Activated naive CD4-positive, alpha-beta T cell treated with anti-CD3 and anti-CD28 coated beads for 36 hours (primary cell): ENCODE measurements around the gene PSAP. TPM values are rescaled to one million over a fixed set of nuclear protein-coding genes. Genes with fewer than 3 reads are reported as not detected.

Experiments
- CTCF ChIA-PET: fragments of 350-600 bp; sonication (Branson Sonifier 250); formaldehyde crosslinking; loops from one replicate; lab custom pipeline; 2021; ENCODE audit warnings: antibody characterized with exemption; lab: Charles Lee
- DNase-seq: peaks from one replicate; pipeline ENCODE4 v3.0.0-alpha.2; 2020
- H3K27ac Mint-ChIP-seq: one replicate; pipeline ENCODE4 v1.8.0; 2021; ENCODE audit warnings: mild to moderate bottlenecking, mixed read lengths
- H3K27me3 Mint-ChIP-seq: one replicate; pipeline ENCODE4 v1.8.0; 2021; ENCODE audit warnings: low read depth, mixed read lengths
- H3K36me3 Mint-ChIP-seq: one replicate; pipeline ENCODE4 v1.8.0; 2021; ENCODE audit warnings: low read depth, mixed read lengths
- H3K4me1 Mint-ChIP-seq: one replicate; pipeline ENCODE4 v1.8.0; 2021; ENCODE audit warnings: low read depth, mixed read lengths
- H3K4me3 Mint-ChIP-seq: one replicate; pipeline ENCODE4 v1.8.0; 2021; ENCODE audit warnings: mild to moderate bottlenecking, moderate library complexity, mixed read lengths
- H3K9me3 Mint-ChIP-seq: one replicate; pipeline ENCODE4 v1.8.0; 2021; ENCODE audit warnings: mixed read lengths
- intact Hi-C: fragments of 100-400 bp; cut with micrococcal nuclease; formaldehyde crosslinking; loops from one replicate; pipeline ENCODE4 v1.15.1; 2023
- microRNA-seq: library from miRNA; unstranded; fragments of <30 nt; microRNA quantifications from one replicate; pipeline ENCODE4 v1.2.0, GENCODE V29; 2022; ENCODE audit warnings: borderline microRNAs expressed, borderline replicate concordance
- total RNA-seq, 2 experiments: library from RNA; stranded (reverse); gene quantifications; one replicate each; pipeline ENCODE4 v1.2.3, GENCODE V29; 2021

The PSAP gene
- total RNA-seq, 2 experiments from 2014 or later = 129 to 133 TPM

DNA sequence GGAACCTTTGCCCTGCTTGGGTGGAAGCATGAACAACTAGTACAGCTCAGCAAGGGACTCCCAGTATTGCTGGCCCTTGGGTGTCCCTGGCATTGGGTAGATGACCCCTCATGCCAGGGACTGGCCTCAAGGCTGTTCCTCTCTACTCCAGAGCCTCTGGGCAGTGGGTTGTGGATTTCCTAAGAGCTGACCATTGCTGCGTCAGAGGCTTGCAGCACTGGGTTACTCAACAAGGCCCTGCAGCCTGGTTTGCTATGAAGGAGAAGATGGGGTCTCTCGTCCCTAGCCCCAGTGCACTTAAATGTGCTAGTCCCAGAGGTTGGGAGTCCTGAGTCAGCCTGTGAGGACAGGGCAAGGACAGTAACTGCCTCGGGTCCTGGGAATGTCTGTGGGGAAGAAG is 80.3 kb downstream of the PSAP start:
- no peak for DNase-seq
- H3K4me3 Mint-ChIP-seq = peak overlapping the region; percentile 88
- intact Hi-C loops = loop anchor here (5.0 kb wide), 1 partner anchor 562 kb away; no protein-coding TSS in a partner anchor
- peaks cover 35% of the 10 kb centered on the region for H3K36me3 Mint-ChIP-seq
- H3K4me1 Mint-ChIP-seq = peaks cover 76% of the 10 kb centered on the region
- CTCF ChIA-PET = interaction anchor here (2.1 to 5.2 kb wide), 4 partner anchors 14 to 63 kb away, joined by 7 to 36 read pairs (median 29); no protein-coding TSS in a partner anchor
- no peaks in the 10 kb centered on the region for H3K27me3 Mint-ChIP-seq
- no peaks in the 10 kb centered on the region for H3K9me3 Mint-ChIP-seq
- peak overlapping the region; percentile 98 for H3K27ac Mint-ChIP-seq

DNA sequence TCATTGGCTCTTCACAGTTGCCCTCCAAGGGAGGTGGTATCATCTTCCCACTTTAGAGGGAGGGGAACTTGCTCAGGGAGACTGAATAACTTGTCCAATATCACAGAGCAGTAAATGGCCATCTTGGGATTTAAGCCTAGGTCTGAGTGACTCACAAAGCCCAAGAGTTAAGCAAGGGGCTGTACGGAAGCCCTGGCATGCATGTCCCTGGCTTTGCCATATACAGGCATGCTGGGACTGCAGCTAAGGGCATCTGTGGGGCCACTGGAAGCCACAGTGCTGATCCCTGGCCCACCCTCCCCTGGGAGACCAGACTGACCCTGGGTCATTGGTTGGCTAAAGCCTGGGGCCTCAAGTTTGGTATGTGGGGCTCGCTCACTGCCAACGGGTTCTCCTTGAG is 80.8 kb downstream of the PSAP start:
- H3K9me3 Mint-ChIP-seq = no peaks in the 10 kb centered on the region
- no peak for DNase-seq
- CTCF ChIA-PET = interaction anchor here (1.8 to 5.3 kb wide), 5 partner anchors 14 to 73 kb away, joined by 6 to 47 read pairs (median 25); no protein-coding TSS in a partner anchor
- H3K4me1 Mint-ChIP-seq = peaks cover 76% of the 10 kb centered on the region
- peaks cover 37% of the 10 kb centered on the region for H3K36me3 Mint-ChIP-seq
- peak overlapping the region; percentile 98 for H3K27ac Mint-ChIP-seq
- intact Hi-C loops = loop anchor here (5.0 kb wide), 1 partner anchor 562 kb away; no protein-coding TSS in a partner anchor
- peak overlapping the region; percentile 88 for H3K4me3 Mint-ChIP-seq
- H3K27me3 Mint-ChIP-seq = no peaks in the 10 kb centered on the region

DNA sequence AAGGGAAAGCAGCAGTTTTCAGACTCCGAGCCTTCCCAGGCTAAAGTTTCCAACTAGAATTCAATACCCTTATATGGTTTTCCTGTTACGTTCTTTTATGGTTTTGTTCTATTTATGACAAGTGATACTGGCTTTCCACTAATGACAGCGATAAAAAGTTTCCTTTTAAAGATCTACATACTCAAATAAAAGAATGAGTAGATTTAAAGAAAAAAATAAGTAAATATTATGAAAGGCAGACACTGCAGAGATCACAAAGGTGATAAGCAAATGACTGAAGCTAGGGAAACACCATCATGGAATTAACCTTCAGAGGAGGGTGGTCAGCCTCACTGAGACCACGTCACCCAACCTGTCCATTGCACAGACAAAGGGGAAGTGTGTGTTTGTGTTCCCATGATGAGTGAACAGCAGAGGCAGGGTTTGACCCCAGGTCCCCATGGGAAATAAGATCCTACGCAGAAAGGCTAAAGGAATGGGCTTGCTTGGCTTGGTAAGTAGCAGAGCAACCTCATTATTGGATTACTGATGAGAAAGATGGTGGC is 81.7 kb downstream of the PSAP start:
- Mint-ChIP-seq H3K36me3 (peaks cover 37% of the 10 kb centered on the region), H3K27ac (peak overlapping the region; percentile 98), H3K4me3 (peak overlapping the region; percentile 88), H3K9me3 (no peaks in the 10 kb centered on the region), H3K4me1 (peaks cover 80% of the 10 kb centered on the region), H3K27me3 (no peaks in the 10 kb centered on the region)
- CTCF ChIA-PET = interaction anchor here (0.7 to 5.3 kb wide), 10 partner anchors 8 to 72 kb away, joined by 3 to 47 read pairs (median 5); no protein-coding TSS in a partner anchor
- intact Hi-C loops = loop anchor here (1.0 to 10.0 kb wide), 9 partner anchors 12 to 528 kb away; partner anchors contain the start of genes SLC29A3 and SPOCK2
- no peak for DNase-seq

DNA sequence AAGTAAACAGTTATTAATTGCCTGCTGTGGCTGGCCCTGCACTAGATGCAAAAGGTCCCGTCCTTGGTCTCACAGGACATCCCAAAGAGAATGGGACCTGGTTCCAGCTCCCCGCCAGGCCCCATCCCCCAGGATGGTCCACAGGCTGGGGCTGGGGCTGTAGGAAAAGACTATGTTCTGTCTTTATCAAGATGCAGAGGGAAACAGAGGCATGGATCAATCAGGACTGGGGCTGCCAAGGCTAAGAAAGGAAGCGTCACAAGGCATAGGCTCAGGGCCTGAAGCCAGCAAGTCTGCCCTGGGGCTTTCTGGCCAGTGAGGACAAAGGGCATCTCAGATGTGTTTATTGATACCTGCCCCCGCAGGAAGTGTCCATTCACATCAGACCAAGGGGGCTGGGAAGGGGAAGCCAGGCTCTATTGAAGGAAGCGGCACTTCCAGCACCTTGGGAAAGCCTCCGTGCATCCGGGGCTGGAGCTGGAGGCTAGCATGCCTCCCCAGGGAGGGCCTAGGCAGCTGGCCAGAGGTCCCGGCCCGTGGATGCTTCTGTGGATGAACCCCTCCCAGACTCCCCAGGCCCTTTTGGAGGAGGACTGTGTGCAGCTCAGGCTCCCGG is 83.5 kb downstream of the PSAP start:
- Mint-ChIP-seq H3K4me1 (peaks cover 88% of the 10 kb centered on the region), H3K27ac (peak overlapping the region; percentile 98), H3K27me3 (no peaks in the 10 kb centered on the region), H3K4me3 (peak overlapping the region; percentile 52), H3K36me3 (peaks cover 37% of the 10 kb centered on the region), H3K9me3 (no peaks in the 10 kb centered on the region)
- CTCF ChIA-PET = interaction anchor here (0.6 to 5.3 kb wide), 7 partner anchors 11 to 380 kb away, joined by 4 to 47 read pairs (median 5); no protein-coding TSS in a partner anchor
- intact Hi-C loops = loop anchor here (2.0 to 10.0 kb wide), 4 partner anchors 121 to 530 kb away; partner anchors contain the start of gene SPOCK2
- no peak for DNase-seq

DNA sequence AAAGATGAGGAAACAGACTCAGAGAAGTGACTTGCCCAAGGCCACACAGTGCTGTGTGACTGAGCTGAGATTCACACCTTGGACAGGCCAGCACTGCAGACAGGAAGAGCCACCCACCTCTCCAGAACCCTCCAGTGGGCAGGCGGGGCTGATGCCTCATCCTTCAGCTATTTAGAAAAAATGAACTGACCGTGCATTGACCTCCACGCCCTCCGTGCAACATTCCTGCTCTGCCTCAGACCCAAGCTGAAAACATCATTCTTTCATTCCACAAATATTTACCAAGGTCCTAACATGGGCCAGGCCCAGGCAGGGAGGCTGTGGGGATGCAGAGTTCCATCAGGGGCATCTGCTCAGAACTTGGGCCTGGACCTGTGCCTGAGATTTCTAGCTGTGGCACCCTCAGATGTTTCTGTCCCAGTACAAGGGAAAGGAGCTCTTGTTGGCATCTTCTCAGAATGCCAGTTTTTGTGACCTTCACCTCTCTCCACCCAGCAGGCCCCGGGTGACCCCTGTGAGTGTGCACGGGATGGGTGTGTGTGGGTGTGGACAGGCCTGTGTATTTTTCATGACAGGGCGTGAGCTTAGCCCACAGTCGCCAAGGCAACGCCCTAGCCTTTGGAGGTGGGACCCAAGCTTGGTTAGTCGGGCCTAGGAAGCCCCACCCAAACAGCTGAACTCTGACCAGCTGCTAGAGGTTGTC is 84.2 kb downstream of the PSAP start:
- intact Hi-C loops = loop anchor here (5.0 to 10.0 kb wide), 2 partner anchors 398 to 530 kb away; no protein-coding TSS in a partner anchor
- Mint-ChIP-seq H3K36me3 (peaks cover 32% of the 10 kb centered on the region), H3K27ac (peak overlapping the region; percentile 98), H3K4me3 (peak overlapping the region; percentile 52), H3K27me3 (no peaks in the 10 kb centered on the region), H3K4me1 (peaks cover 89% of the 10 kb centered on the region), H3K9me3 (no peaks in the 10 kb centered on the region)
- CTCF ChIA-PET = interaction anchor here (0.6 to 5.3 kb wide), 6 partner anchors 10 to 379 kb away, joined by 3 to 47 read pairs (median 5); no protein-coding TSS in a partner anchor
- DNase-seq = no peak

Small RNA genes lying within 50 kb of the gene (microRNA-seq; reads per million reads assigned to microRNA genes)
- gene MIR7152 = not detected

Other genes starting within 250 kb of the PSAP start
- under 1 TPM; 0.32 to 0.36 TPM for gene C10orf105, start 131.5 kb downstream of the PSAP start, total RNA-seq
- 10 to 100 TPM; 52.0 to 55.5 TPM for gene VSIR, start 77.7 kb downstream of the PSAP start, total RNA-seq
- under 1 TPM; 0.55 to 0.57 TPM for gene CHST3, start 113.1 kb upstream of the PSAP start, total RNA-seq
- 100 to 1,000 TPM; 205 to 208 TPM for gene SPOCK2, start 237.3 kb upstream of the PSAP start, total RNA-seq